Testis (tissue), 2 donors: Measurements from ENCODE around the gene SHC3.

Source experiments
- POLR2A ChIP-seq: fragments of 450-650 bp; IDR thresholded peaks from one replicate; pipeline ENCODE4 v1.6.1; 2017; ENCODE audit warnings: antibody characterized with exemption, mild to moderate bottlenecking, moderate library complexity
- TF ChIP-seq, protein P1 (sequence below), 3 experiments: fragments of 450-650 bp in 2 of 3; fragments of 200-600 bp in 1 of 3; sonication (generic) in 1 of 3; IDR thresholded peaks; one replicate each; pipeline ENCODE4 v1.5.1; 2016 to 2019; ENCODE audit warnings: antibody characterized with exemption in 3 of 3, mild to moderate bottlenecking in 2 of 3, moderate library complexity in 1 of 3

- TF ChIP-seq, protein P1, sequence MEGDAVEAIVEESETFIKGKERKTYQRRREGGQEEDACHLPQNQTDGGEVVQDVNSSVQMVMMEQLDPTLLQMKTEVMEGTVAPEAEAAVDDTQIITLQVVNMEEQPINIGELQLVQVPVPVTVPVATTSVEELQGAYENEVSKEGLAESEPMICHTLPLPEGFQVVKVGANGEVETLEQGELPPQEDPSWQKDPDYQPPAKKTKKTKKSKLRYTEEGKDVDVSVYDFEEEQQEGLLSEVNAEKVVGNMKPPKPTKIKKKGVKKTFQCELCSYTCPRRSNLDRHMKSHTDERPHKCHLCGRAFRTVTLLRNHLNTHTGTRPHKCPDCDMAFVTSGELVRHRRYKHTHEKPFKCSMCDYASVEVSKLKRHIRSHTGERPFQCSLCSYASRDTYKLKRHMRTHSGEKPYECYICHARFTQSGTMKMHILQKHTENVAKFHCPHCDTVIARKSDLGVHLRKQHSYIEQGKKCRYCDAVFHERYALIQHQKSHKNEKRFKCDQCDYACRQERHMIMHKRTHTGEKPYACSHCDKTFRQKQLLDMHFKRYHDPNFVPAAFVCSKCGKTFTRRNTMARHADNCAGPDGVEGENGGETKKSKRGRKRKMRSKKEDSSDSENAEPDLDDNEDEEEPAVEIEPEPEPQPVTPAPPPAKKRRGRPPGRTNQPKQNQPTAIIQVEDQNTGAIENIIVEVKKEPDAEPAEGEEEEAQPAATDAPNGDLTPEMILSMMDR (IDR thresholded peaks at IDR 0.05), result no peak
- no peak for TF ChIP-seq POLR2A
Observed at GRCh38 chr9:88976890-88977257, 201.7 kb downstream of the SHC3 start.
